Measurements from ENCODE around the gene PLEKHA6.

Gene PLEKHA6

GRCh38 chr1:204359474-204360255 is at the start of gene PLEKHA6:
Gene PLEKHA6, minus strand, starts transcription at chr1:204359929. Its CDS starts 86,202 bp downstream, at chr1:204273727.
- peak; percentile 32 to 39 for DNase-seq

GRCh38 chr1:204409123-204409522 is 49.4 kb upstream of the PLEKHA6 start:
- no peak for DNase-seq

- no peak for DNase-seq
Measured at GRCh38 chr1:204408602-204409001, 48.9 kb upstream of the PLEKHA6 start.

- no peak for DNase-seq
Measured at GRCh38 chr1:204408074-204408507, 48.4 kb upstream of the PLEKHA6 start.

GRCh38 chr1:204407295-204407971 is 47.7 kb upstream of the PLEKHA6 start:
- DNase-seq, result no peak

GRCh38 chr1:204406621-204407020 is 46.9 kb upstream of the PLEKHA6 start:
- DNase-seq, result no peak

GRCh38 chr1:204405988-204406387 is 46.3 kb upstream of the PLEKHA6 start:
- DNase-seq, result no peak

- no peak for DNase-seq
Measured at GRCh38 chr1:204404629-204405028, 44.9 kb upstream of the PLEKHA6 start.

GRCh38 chr1:204402391-204402790 is 42.7 kb upstream of the PLEKHA6 start:
- DNase-seq, result no peak

GRCh38 chr1:204401730-204402129 is 42.0 kb upstream of the PLEKHA6 start:
- no peak for DNase-seq

- DNase-seq, result no peak
Measured at GRCh38 chr1:204400882-204401510, 41.3 kb upstream of the PLEKHA6 start.

- DNase-seq, result peak; percentile 62
Measured at GRCh38 chr1:204398197-204399125, 38.7 kb upstream of the PLEKHA6 start.

- no peak for DNase-seq
Measured at GRCh38 chr1:204396015-204396583, 36.4 kb upstream of the PLEKHA6 start.

- no peak for DNase-seq
Measured at GRCh38 chr1:204391629-204392028, 31.9 kb upstream of the PLEKHA6 start.

GRCh38 chr1:204390751-204391466 is 31.2 kb upstream of the PLEKHA6 start:
- DNase-seq, result no peak

GRCh38 chr1:204385727-204386126 is 26.0 kb upstream of the PLEKHA6 start:
- no peak for DNase-seq

- DNase-seq, result no peak
Measured at GRCh38 chr1:204384636-204385352, 25.1 kb upstream of the PLEKHA6 start.

- no peak for DNase-seq
Measured at GRCh38 chr1:204383163-204383904, 23.6 kb upstream of the PLEKHA6 start.

GRCh38 chr1:204382714-204383083 is 23.0 kb upstream of the PLEKHA6 start:
- no peak for DNase-seq

GRCh38 chr1:204380293-204380831 is 20.6 kb upstream of the PLEKHA6 start:
- DNase-seq, result no peak

Measured in activated T-cell treated with anti-CD3 and anti-CD28 coated beads, Interleukin-2, amount 50 U/mL, for 48 hours (primary cell).